ENCODE data around the gene TBC1D30. TPM values are rescaled to one million over a fixed set of nuclear protein-coding genes. Genes with fewer than 3 reads are reported as not detected.

TBC1D30 gene
- total RNA-seq, 1 donor from 2014 or later = 1.6 TPM

DNA sequence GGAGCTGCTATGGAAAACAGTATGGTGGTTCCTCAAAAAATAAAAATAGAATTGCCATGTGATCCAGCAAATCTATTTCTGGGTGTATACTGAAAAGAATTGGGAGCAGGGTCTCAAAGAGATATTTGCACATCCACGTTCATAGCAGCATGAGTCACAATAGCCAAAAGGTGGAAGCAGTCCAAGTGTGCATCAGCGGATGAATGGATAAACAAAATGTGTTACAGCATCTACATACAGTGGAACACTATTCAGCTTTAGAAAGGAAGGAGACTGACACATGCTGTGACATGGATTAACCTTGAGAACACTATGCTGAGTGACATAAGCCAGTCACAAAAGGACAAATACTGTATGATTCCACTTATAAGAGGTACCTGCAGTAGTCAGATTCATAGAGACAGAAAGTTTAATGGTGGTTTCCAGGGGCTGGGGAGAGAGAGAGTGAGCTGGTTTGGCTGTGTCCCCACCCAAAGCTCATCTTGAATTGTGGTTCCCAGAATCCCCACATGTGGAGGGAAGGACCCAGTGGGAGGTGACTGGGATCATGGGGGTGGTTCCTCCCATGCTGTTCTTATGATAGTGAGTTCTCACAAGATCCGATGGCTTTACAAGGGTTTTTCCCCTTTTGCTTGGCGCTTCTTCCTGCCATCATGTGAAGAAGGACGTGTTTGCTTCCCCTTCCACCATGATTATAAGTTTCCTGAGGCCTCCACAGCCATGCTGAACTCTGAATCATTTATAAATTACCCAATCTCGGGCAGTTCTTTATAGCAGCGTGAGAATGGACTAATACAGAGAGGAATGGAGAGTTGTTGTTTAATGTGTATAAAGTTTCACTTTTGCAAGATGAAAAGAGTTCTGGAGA lies 17.6 kb upstream of the TBC1D30 start:
- no peak for DNase-seq (ENCODE audit: low read depth)
- H3K4me3 ChIP-seq (ENCODE audit: low read depth, low read length) = no peak overlapping the region
- TF ChIP-seq, protein P1, sequence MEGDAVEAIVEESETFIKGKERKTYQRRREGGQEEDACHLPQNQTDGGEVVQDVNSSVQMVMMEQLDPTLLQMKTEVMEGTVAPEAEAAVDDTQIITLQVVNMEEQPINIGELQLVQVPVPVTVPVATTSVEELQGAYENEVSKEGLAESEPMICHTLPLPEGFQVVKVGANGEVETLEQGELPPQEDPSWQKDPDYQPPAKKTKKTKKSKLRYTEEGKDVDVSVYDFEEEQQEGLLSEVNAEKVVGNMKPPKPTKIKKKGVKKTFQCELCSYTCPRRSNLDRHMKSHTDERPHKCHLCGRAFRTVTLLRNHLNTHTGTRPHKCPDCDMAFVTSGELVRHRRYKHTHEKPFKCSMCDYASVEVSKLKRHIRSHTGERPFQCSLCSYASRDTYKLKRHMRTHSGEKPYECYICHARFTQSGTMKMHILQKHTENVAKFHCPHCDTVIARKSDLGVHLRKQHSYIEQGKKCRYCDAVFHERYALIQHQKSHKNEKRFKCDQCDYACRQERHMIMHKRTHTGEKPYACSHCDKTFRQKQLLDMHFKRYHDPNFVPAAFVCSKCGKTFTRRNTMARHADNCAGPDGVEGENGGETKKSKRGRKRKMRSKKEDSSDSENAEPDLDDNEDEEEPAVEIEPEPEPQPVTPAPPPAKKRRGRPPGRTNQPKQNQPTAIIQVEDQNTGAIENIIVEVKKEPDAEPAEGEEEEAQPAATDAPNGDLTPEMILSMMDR (conservative IDR thresholded peaks at IDR 0.05; ENCODE audit: low read depth, low read length) = no peak

DNA sequence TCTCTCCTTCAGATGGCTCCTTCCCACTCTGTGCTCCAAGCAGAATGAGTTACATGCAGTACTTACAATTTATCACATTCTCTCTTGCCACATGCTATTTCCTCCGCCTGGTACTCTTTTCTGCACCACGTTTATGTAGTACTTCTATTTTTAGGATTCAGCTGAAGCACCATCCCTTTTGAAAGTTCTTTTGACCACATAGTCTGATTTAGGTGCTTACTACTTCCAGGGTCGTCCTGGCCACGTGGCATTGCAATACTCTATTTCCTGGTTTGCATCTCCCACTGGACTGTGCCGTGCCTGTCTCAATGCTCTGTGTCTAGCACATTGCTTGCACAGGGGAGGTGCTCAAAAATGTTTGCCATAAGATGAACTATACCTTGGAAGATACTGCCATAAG lies 16.3 kb upstream of the TBC1D30 start:
- DNase-seq (ENCODE audit: low read depth) = no peak
- no peak overlapping the region for H3K4me3 ChIP-seq (ENCODE audit: low read depth, low read length)
- TF ChIP-seq, protein P1 (conservative IDR thresholded peaks at IDR 0.05; ENCODE audit: low read depth, low read length) = no peak

DNA sequence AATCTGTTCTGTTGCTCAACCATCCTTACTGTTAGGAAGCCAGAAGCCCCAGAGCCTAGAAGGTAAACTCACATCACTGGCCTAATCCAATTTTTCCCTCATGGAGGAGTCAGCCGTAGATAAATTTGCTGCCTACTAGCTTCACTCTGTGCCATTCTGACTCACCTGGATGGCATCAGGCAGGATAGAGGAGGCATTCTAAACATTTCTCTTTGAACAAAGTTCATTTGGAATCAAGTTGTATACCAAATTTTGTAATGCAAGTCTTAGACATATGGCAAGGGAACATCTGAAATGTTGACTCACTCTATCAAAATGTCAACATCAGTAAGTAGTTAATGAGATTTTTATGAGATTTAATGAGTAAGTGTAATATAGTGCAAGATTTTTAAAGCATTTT lies 13.6 kb upstream of the TBC1D30 start:
- no peak for DNase-seq (ENCODE audit: low read depth)
- TF ChIP-seq, protein P1 (conservative IDR thresholded peaks at IDR 0.05; ENCODE audit: low read depth, low read length) = no peak
- no peak overlapping the region for H3K4me3 ChIP-seq (ENCODE audit: low read depth, low read length)

DNA sequence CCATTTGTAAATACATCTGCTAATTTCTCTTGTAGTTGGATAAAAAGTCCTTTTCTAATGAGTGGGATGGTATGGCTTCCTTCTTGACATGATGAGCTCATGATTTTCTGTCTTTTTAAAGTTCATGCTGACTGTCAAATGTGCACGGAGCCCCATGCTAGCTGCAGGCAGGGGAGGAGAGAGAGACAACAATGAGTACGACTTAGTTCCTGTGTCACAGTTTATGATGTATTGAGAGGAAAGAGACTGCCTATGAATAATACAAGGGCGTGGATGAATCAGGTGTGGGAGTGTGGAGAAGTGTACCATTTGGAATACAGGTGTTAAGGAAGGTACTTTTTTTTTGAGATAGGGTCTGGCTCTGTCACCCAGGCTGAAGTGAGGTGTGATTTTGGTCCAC lies 10.7 kb upstream of the TBC1D30 start:
- no peak overlapping the region for H3K4me3 ChIP-seq (ENCODE audit: low read depth, low read length)
- no peak for DNase-seq (ENCODE audit: low read depth)
- TF ChIP-seq, protein P1 (conservative IDR thresholded peaks at IDR 0.05; ENCODE audit: low read depth, low read length) = no peak

DNA sequence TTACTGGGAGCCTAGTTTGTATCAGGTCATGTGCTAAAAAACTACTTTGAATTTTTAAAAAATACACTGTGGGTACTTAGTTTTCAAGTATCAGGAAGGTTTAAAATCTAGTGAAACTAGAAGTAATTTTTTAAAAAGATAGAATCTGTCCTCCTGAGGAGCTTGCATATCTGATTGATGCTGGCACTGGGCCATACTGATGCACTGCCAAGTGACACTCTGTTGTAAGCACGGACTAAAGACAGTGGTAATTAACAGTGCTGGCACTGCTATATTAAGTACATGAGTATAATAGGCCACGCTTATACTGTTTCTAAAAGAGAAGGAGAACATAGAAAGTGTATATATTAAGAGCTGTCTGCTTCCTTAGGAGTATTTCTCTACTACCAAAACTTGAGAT lies 10.0 kb upstream of the TBC1D30 start:
- TF ChIP-seq, protein P1 (conservative IDR thresholded peaks at IDR 0.05; ENCODE audit: low read depth, low read length) = no peak
- H3K4me3 ChIP-seq (ENCODE audit: low read depth, low read length) = no peak overlapping the region
- no peak for DNase-seq (ENCODE audit: low read depth)

DNA sequence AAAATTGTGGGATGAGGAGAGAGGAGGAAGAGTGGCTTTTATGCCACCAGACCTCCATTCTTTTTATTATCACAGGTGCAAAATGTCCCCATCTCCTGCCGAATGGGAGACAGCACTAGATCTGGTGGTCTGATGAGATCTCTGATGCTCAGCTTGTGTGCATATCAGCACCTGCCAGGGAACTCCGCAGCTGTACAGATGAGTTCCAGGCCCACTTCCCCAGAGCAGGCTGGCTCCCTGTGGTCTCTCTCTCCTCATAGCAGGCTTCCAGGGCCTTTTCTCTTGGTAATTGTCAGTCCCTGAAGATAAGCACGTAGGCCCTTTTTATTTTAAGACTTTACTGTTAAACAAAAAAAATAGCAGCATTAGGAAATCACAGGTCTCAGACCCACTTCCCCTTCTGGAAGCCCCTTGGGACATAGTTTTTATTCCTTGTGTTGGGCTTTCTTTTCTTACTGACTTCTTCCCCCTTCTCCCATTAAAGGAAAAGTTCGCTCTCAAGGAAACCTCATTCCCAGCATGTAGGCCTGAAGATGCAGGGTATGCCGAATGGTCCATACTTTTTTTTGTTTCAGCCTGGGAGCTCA lies 4.5 kb upstream of the TBC1D30 start:
- no peak overlapping the region for H3K4me3 ChIP-seq (ENCODE audit: low read depth, low read length)
- TF ChIP-seq, protein P1 (conservative IDR thresholded peaks at IDR 0.05; ENCODE audit: low read depth, low read length) = no peak
- no peak for DNase-seq (ENCODE audit: low read depth)
